ENCODE measurements around the gene ZNF513. TPM values are rescaled to one million over a fixed set of nuclear protein-coding genes. Genes with fewer than 3 reads are reported as not detected.

Gene ZNF513
- total RNA-seq, 2 experiments from 2014 or later, result 15.6 to 16.7 TPM

DNA sequence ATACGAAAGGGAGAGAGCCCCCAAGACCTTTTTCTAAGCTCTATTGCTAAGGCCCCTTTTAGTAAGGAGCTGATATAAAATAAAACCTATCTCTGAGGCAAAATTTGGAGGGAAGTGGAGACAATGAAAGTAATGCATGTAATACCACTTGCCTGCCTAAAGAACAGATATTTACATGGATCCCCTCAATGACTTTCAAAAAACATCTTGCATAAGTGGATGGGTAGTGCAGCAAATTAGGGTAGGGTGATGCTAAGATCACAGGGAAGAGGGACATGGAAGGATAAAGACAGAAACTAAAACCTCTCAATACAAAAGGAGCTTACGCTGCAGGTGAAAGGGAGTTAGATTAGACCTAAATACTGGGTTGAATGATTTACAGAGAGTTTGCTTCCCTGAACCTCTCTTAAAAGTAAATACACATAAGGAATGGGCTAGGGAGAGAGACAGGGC is 1.1 kb downstream of the ZNF513 start:
- CTCF ChIA-PET, result interaction anchor here (1.0 to 3.4 kb wide), 7 partner anchors 8 to 304 kb away, joined by 3 to 14 read pairs (median 6); partner anchors contain the start of genes EIF2B4, GTF3C2 and SNX17
- Mint-ChIP-seq H3K27me3 (no peaks in the 10 kb centered on the region), H3K9me3 (no peaks in the 10 kb centered on the region), H3K27ac (peak overlapping the region; percentile 92), H3K36me3 (ENCODE audit: low read depth) (peaks cover 84% of the 10 kb centered on the region), H3K4me3 (peak overlapping the region; percentile 87), H3K4me1 (peaks cover 37% of the 10 kb centered on the region)
- POLR2A ChIA-PET, result interaction anchor here (0.7 to 5.1 kb wide), 13 partner anchors 9 to 404 kb away, joined by 3 to 96 read pairs (median 10); partner anchors contain the start of genes CCDC121, EIF2B4, GPN1 and GTF3C2
- no peak for DNase-seq

DNA sequence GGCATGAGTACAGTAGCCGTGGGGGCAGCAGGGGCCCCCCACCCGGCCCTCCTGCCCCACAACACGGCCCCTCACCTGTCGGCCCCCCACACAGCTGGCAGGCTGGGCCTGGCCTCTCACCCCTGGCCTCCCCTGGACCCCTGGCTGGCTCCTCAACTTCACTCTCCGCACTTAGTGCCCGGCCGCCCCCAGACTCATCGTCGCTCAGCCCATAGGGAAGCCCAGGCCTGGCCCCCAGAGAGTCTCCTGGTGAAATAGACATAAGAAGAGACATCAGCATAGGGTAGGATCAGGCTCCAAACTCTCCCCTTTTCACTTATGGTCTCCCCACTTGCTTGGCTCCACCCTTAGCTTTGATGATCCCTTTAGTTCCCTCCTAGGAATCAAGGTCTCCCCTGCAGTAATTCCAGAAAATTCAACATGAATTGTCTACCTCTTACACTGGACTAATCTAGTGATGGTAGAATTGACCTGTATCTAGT is 1.7 kb downstream of the ZNF513 start:
- CTCF ChIA-PET, result interaction anchor here (1.1 to 3.4 kb wide), 5 partner anchors 13 to 305 kb away, joined by 3 to 14 read pairs (median 5); partner anchors contain the start of gene GTF3C2
- Mint-ChIP-seq H3K4me3 (peak overlapping the region; percentile 87), H3K27me3 (no peaks in the 10 kb centered on the region), H3K36me3 (ENCODE audit: low read depth) (peaks cover 82% of the 10 kb centered on the region), H3K9me3 (no peaks in the 10 kb centered on the region), H3K27ac (peak overlapping the region; percentile 92), H3K4me1 (peaks cover 37% of the 10 kb centered on the region)
- no peak for DNase-seq
- POLR2A ChIA-PET, result interaction anchor here (0.7 to 5.1 kb wide), 12 partner anchors 9 to 403 kb away, joined by 3 to 96 read pairs (median 11); partner anchors contain the start of genes CCDC121, EIF2B4, GPN1 and GTF3C2

DNA sequence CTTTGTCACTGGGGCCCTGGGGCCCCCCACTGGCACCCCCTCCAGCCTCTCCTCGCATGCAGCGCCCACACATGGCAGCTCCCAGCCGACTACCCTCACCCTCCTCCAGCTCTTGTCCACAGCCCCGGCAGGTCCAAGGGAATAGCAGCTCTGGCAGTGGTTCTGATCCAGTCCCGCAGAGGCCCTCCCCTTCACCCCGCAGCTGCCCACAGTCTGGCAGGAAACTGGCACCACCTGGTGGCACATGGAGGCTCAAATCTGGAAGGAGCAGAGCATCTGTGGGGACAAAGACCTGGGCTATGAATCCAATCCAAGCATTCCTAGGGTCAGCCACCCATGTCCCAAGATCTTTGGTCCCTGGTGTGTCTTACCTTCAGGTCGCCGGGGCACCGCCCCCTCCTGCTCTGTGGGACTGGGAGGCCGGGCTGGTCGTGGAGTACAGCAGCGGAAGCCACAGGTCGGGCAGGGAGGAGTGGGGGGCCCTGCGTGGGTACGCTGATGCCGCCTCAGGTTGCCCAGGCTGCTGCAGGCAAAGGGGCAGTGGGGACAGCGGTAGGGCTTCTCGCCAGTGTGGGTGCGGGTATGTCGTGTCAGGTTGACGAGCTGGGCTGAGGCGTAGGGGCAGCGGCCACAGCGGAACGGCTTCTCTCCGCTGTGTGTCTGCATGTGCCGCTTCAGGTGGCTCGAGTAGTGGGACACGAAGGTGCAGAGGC is 2.3 kb downstream of the ZNF513 start:
- Mint-ChIP-seq H3K36me3 (ENCODE audit: low read depth) (peaks cover 82% of the 10 kb centered on the region), H3K9me3 (no peaks in the 10 kb centered on the region), H3K27ac (no peak overlapping the region), H3K4me3 (no peak overlapping the region), H3K4me1 (peaks cover 40% of the 10 kb centered on the region), H3K27me3 (no peaks in the 10 kb centered on the region)
- CTCF ChIA-PET, result interaction anchor here (1.2 kb wide), 1 partner anchor 26 kb away, joined by 4 read pairs; no protein-coding TSS in a partner anchor
- DNase-seq, result no peak
- POLR2A ChIA-PET, result interaction anchor here (2.9 to 5.1 kb wide), 4 partner anchors 8 to 56 kb away, joined by 17 to 96 read pairs (median 20); partner anchors contain the start of genes EIF2B4, MPV17, PPM1G and SNX17

DNA sequence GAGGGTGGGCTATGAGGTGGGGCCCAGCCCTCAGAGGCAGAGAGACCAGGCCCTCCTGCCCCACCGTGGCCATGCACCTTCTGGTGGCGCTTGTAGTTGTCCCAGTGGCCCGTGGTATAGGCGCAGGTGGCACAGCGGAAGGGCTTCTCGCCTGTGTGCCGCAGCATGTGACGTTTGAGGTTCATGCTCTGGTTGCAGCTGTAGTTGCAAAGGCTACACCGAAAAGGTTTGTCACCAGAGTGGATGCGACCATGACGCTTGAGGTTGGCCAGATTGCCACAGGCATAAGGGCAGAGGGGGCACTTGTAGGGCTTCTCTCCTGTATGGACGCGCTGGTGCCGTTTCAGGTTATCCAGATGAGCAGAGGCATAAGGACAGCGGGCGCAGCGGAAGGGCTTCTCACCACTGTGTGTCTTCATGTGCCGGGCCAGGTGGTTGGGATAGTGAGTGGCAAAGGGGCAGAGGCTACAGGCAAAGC is 2.9 kb downstream of the ZNF513 start:
- Mint-ChIP-seq H3K27me3 (no peaks in the 10 kb centered on the region), H3K4me3 (no peak overlapping the region), H3K36me3 (ENCODE audit: low read depth) (peaks cover 86% of the 10 kb centered on the region), H3K9me3 (no peaks in the 10 kb centered on the region), H3K27ac (peak overlapping the region; percentile 18), H3K4me1 (peaks cover 46% of the 10 kb centered on the region)
- no peak for DNase-seq
- ChIA-PET POLR2A (interaction anchor here (3.9 to 5.1 kb wide), 2 partner anchors 7 to 55 kb away, joined by 17 to 96 read pairs; partner anchors contain the start of genes EIF2B4, MPV17 and SNX17), CTCF (no interaction called here)

DNA sequence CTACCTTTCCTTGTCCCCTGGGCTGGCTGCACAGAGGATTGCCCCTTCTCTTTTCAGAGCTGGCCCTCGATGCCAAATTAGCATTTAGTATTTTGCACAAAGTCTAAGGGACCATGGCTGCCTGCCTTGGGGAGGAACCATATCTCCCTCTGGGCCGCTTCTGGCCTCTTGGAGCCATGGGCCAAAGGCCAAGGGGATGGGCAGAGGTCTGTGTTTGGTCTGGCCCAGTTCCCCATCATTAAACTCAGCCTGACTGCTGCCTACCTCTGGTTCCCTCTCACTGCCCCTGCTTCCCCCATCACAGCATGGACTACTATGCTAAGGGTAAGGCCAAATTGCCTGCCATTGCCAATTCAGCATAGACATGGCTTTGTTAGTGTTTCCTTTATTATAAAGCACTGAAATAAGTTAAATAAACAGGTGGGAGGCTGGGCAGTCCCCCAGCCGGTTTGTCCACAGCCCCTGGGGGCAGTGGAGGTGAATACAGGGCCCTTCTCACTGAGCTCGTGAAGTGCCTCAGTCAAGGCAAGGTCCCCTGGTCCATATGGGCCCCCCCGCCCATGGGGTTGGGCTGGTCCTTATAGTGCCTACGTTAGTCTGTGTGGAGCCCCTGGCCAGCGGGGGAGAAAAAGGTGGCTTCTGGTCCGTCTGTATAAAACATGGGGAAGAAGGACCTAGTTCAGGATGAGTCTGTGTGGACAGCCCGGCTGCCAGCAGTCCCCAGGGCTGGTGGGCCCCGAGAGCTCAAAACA is 3.5 kb downstream of the ZNF513 start:
- no peak overlapping the region for H3K27ac Mint-ChIP-seq
- H3K4me1 Mint-ChIP-seq, result peaks cover 52% of the 10 kb centered on the region
- no peak for DNase-seq
- no peak overlapping the region for H3K4me3 Mint-ChIP-seq
- H3K36me3 Mint-ChIP-seq (ENCODE audit: low read depth), result peaks cover 87% of the 10 kb centered on the region
- H3K9me3 Mint-ChIP-seq, result no peaks in the 10 kb centered on the region
- POLR2A ChIA-PET, result interaction anchor here (3.9 kb wide), 1 partner anchor 55 kb away, joined by 17 read pairs; the partner anchor contains the start of gene MPV17
- CTCF ChIA-PET, result interaction anchor here (0.9 kb wide), 1 partner anchor 54 kb away, joined by 3 read pairs; the partner anchor contains the start of gene MPV17
- H3K27me3 Mint-ChIP-seq, result no peaks in the 10 kb centered on the region

DNA sequence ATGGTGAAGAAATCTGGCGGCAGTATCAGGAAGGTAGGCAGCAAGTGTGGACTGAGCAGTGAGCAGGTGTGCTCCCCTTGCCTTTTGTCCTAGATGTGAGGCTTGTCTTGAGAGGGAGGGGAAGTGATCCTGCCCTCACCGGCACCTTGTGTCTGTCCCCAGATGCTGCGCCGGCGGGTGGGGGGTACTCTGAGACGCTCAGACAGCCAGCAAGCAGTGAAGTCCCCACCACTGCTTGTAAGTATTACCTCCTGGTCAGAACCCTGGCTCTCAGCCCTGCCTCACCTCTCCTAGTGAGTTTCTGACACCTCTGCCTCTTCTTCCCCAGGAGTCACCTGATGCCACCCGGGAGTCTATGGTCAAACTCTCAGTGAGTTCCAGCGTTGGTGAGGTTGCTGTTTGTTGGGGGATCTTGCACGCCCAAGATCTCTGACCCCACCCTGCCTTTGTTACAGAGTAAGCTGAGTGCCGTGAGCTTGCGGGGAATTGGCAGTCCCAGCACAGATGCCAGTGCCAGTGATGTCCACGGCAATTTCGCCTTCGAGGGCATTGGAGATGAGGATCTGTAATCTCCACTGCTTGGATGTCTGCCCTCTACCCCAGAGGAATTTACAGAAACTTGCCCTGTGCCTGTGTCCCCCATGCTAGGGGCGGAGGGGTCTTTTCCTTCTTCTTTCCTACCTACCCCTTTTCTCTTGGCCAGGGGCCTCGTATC is 4.2 kb downstream of the ZNF513 start:
- POLR2A ChIA-PET, result no interaction called here
- peaks cover 54% of the 10 kb centered on the region for H3K4me1 Mint-ChIP-seq
- no peak for DNase-seq
- peaks cover 86% of the 10 kb centered on the region for H3K36me3 Mint-ChIP-seq (ENCODE audit: low read depth)
- no peaks in the 10 kb centered on the region for H3K27me3 Mint-ChIP-seq
- no peak overlapping the region for H3K27ac Mint-ChIP-seq
- CTCF ChIA-PET, result interaction anchor here (0.9 kb wide), 1 partner anchor 54 kb away, joined by 3 read pairs; the partner anchor contains the start of gene MPV17
- H3K4me3 Mint-ChIP-seq, result no peak overlapping the region
- H3K9me3 Mint-ChIP-seq, result no peaks in the 10 kb centered on the region

DNA sequence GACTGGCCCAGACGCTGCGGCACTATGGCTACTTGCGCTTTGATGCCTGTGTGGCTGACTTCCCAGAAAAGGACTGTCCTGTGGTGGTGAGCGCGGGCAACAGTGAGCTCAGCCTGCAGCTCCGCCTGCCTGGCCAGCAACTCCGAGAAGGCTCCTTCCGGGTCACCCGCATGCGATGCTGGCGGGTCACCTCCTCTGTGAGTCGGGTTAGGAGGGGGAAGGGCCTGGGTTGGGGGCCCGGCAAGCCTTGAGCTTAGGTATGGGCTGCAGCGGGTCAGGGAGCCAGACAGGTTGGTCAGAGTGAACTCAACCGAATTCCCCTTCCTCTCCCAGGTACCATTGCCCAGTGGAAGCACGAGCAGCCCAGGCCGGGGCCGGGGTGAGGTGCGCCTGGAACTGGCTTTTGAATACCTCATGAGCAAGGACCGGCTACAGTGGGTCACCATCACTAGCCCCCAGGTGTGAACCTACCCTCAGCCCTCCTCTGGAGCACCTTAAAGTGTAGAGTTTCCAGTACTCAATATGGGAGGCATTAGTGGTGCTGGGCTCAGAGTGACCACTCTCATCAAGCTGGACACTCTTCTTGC is 4.9 kb downstream of the ZNF513 start:
- Mint-ChIP-seq H3K4me1 (peaks cover 47% of the 10 kb centered on the region), H3K36me3 (ENCODE audit: low read depth) (peaks cover 83% of the 10 kb centered on the region), H3K4me3 (no peak overlapping the region), H3K27me3 (no peaks in the 10 kb centered on the region), H3K9me3 (no peaks in the 10 kb centered on the region), H3K27ac (no peak overlapping the region)
- ChIA-PET CTCF (no interaction called here), POLR2A (no interaction called here)
- DNase-seq, result no peak

DNA sequence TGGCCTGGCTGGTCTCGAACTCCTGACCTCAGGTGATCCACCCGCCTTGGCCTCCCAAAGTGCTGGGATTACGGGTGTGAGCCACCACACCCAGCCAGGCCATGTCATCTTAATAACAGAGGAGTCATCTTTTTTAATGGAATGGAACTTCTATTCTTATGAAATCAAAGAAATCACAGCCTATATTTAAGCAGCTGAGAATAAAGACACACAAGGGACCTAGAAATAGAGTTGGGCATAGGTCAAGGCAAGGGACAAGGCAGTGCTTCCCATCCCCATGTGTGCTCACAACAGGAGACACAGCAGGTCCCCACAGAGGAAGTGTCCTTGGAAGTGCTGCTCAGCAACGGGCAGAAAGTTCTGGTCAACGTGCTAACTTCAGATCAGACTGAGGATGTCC is 7.0 kb downstream of the ZNF513 start:
- no peak overlapping the region for H3K27ac Mint-ChIP-seq
- POLR2A ChIA-PET, result interaction anchor here (1.0 to 1.5 kb wide), 2 partner anchors 16 to 56 kb away, joined by 4 to 6 read pairs; partner anchors contain the start of gene GTF3C2
- peaks cover 42% of the 10 kb centered on the region for H3K4me1 Mint-ChIP-seq
- no peaks in the 10 kb centered on the region for H3K9me3 Mint-ChIP-seq
- H3K36me3 Mint-ChIP-seq (ENCODE audit: low read depth), result peaks cover 76% of the 10 kb centered on the region
- DNase-seq, result no peak
- H3K4me3 Mint-ChIP-seq, result peak overlapping the region; percentile 8
- no peaks in the 10 kb centered on the region for H3K27me3 Mint-ChIP-seq
- CTCF ChIA-PET, result interaction anchor here (0.8 kb wide), 1 partner anchor 108 kb away, joined by 3 read pairs; no protein-coding TSS in a partner anchor

DNA sequence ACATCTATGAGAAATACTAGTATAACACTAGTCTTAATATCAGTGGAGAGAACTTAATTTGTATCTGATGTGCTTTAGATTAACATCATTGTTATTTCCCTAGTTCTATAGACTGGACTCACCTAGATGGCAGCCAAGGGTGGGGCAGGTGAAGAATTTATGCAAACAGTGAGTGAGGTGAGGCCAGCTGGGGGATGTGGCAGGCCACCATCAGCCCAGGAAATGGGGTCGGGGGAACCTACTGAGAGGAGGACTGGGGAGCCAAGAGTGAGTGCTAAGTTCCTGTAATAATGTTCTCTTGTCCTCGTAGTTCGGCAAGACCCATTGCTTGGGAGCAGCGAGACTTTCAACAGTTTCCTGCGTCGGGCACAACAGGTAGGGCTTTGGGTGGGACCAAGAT is 7.6 kb downstream of the ZNF513 start:
- Mint-ChIP-seq H3K27me3 (no peaks in the 10 kb centered on the region), H3K4me3 (peak overlapping the region; percentile 48), H3K4me1 (peaks cover 45% of the 10 kb centered on the region), H3K36me3 (ENCODE audit: low read depth) (peaks cover 75% of the 10 kb centered on the region), H3K27ac (peak overlapping the region; percentile 92), H3K9me3 (no peaks in the 10 kb centered on the region)
- ChIA-PET CTCF (interaction anchor here (2.1 to 2.8 kb wide), 2 partner anchors 10 to 310 kb away, joined by 6 to 14 read pairs; no protein-coding TSS in a partner anchor), POLR2A (interaction anchor here (0.6 to 5.4 kb wide), 7 partner anchors 7 to 255 kb away, joined by 3 to 96 read pairs (median 16); partner anchors contain the start of genes CCDC121, GPN1, GTF3C2 and MPV17)
- DNase-seq, result no peak

DNA sequence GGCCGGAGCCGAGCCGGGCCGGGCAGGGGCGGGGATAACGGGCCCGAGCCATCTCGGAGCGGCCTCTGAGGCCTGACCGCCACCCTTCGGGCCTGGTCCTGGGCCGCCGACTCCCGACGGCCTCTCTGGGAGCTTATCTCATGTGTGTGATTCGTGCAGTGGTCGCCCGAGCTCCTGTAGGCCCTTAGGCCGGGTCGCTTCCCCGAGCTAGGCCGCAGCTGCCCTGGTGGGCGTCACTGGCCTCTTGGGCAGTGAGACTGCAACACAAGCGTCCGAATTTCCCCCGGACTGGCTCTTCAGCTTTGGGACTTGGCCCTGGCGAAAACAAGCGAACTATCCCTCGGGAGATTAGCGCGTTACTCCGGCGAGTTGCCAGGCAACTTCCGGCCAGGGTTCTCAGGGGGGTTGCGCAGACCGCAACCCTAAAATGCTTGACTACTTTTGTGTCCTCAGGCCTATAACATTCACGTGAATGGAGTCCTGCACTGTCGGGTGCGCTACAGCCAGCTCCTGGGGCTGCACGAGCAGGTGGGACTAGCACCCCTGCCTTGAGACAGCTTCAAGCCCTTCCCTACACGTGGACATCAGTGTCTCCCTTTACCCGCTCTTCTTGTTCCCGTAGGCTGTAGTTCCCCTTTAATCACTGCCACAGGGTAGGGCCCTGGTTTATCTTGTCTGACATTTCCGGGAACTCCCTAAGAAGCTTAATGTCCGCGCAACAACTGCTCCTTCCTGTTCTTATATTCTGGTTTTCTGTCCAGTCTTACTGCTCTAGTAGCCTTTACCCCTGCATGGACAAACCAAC is 9.5 kb downstream of the ZNF513 start:
- Mint-ChIP-seq H3K4me1 (peaks cover 45% of the 10 kb centered on the region), H3K4me3 (peak overlapping the region; percentile 88), H3K36me3 (ENCODE audit: low read depth) (peaks cover 72% of the 10 kb centered on the region), H3K27me3 (no peaks in the 10 kb centered on the region), H3K9me3 (no peaks in the 10 kb centered on the region), H3K27ac (peak overlapping the region; percentile 92)
- peak; percentile 42 for DNase-seq
- CTCF ChIA-PET, result interaction anchor here (0.7 to 2.8 kb wide), 8 partner anchors 8 to 312 kb away, joined by 3 to 14 read pairs (median 5); partner anchors contain the start of genes CCDC121, NRBP1, PPM1G and ZNF513
- POLR2A ChIA-PET, result interaction anchor here (0.6 to 5.4 kb wide), 15 partner anchors 8 to 585 kb away, joined by 3 to 96 read pairs (median 8); partner anchors contain the start of genes AGBL5, CCDC121, CENPA and GPN1
